Measurements from ENCODE around the gene B4GALNT2. TPM values are rescaled to one million over a fixed set of nuclear protein-coding genes. Genes with fewer than 3 reads are reported as not detected.
A peak's percentile ranks its signal among the peaks of the same experiment; 100 is the strongest.

Gene B4GALNT2
- total RNA-seq, 3 donors from 2014 or later, result 23.6 to 138 (median 31.7) TPM

DNA sequence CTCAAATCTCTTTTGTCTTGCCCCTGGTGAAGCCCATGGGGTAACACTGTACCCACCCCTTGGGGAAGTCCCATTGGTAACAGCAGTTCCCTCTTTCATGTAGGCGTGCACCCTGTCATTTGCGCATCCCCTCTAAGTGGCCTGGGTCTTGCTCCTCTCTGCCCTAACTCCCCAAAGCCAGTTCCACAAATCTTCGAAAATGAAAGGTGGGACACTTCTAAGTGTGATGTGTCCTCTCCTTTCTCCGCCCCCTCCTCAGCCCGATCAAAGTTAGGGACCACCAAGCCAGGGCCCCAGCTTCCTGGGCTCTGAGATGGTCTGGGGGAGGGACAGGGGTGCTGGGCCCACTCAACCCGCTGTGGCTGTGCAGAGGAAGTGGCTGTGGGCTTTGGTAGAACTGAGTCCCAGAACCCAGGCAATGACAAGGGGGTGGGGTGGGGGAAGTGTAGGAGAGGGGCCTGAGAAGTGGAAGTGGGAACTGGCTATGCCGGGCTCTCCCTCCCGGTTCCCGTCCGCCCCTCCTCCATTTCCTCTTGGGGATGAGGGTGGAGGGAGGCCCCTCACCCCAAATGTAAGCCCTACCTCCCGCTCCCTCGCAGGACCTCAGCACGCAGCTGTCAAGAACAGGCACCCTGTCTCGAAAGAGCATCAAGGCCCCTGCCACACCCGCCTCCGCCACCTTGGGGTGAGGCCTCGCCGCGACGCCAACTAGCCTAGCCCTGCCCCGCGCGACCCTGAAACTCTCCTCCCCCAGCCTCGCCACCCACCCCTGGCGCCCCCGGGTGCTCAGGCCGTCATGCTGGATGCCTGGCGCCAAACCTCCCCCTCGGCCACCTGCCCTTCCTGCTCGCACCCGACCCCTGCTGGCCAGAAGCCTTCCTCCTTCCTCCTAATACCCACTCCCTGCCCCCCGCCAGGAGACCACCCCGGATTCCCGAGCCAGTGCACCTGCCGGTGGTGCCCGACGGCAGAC, 86.7 kb downstream of the B4GALNT2 start:
- intact Hi-C loops (cut with DNase I, micrococcal nuclease), result no loop called here
- DNase-seq (peak; percentile 51 to 75 (median 66)), ATAC-seq (peak; percentile 41)
- TF ChIP-seq, protein P1, sequence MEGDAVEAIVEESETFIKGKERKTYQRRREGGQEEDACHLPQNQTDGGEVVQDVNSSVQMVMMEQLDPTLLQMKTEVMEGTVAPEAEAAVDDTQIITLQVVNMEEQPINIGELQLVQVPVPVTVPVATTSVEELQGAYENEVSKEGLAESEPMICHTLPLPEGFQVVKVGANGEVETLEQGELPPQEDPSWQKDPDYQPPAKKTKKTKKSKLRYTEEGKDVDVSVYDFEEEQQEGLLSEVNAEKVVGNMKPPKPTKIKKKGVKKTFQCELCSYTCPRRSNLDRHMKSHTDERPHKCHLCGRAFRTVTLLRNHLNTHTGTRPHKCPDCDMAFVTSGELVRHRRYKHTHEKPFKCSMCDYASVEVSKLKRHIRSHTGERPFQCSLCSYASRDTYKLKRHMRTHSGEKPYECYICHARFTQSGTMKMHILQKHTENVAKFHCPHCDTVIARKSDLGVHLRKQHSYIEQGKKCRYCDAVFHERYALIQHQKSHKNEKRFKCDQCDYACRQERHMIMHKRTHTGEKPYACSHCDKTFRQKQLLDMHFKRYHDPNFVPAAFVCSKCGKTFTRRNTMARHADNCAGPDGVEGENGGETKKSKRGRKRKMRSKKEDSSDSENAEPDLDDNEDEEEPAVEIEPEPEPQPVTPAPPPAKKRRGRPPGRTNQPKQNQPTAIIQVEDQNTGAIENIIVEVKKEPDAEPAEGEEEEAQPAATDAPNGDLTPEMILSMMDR (IDR thresholded peaks at IDR 0.05), result no peak
- Histone ChIP-seq H3K36me3 (ENCODE audit: low read depth) (no peaks in the 10 kb centered on the region), H3K4me3 (no peak overlapping the region), H3K4me1 (ENCODE audit: low read depth) (peaks cover 17% of the 10 kb centered on the region), H3K9me3 (no peaks in the 10 kb centered on the region)

DNA sequence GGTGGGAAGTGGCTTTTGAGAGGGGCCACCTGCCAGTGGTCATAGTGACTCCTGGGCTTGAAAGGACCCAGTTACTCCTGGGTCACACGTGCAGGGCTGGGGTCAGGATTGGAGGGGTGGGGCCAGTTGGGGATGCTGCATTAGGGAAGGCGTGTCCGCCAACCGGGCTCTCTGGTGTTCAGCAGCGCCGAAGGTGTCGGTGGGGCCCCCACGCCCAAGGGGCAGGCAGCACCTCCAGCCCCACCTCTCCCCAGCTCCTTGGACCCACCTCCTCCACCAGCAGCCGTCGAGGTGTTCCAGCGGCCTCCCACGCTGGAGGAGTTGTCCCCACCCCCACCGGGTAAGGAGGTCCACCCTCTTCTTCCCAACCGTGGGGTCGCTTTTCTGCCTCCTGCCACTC, 87.4 kb downstream of the B4GALNT2 start:
- Histone ChIP-seq H3K4me1 (ENCODE audit: low read depth) (peaks cover 17% of the 10 kb centered on the region), H3K36me3 (ENCODE audit: low read depth) (no peaks in the 10 kb centered on the region), H3K4me3 (no peak overlapping the region), H3K9me3 (no peaks in the 10 kb centered on the region)
- TF ChIP-seq, protein P1 (IDR thresholded peaks at IDR 0.05), result no peak
- no peak for ATAC-seq
- DNase-seq, result peak in 1 of 3 donors; percentile 55
- intact Hi-C loops (cut with DNase I, micrococcal nuclease), result loop anchor here in 1 of 2 donors (10.0 kb wide), 1 partner anchor 45 kb away; no protein-coding TSS in a partner anchor

GRCh38 chr17:49223168-49223516, 90.6 kb downstream of the B4GALNT2 start:
- H3K4me3 ChIP-seq, result no peak overlapping the region
- ATAC-seq, result no peak
- intact Hi-C loops (cut with DNase I, micrococcal nuclease), result loop anchor here in 1 of 2 donors (10.0 kb wide), 1 partner anchor 48 kb away; no protein-coding TSS in a partner anchor
- H3K36me3 ChIP-seq (ENCODE audit: low read depth), result no peaks in the 10 kb centered on the region
- H3K9me3 ChIP-seq, result no peaks in the 10 kb centered on the region
- TF ChIP-seq, protein P1 (IDR thresholded peaks at IDR 0.05), result no peak
- no peak for DNase-seq
- peaks cover 13% of the 10 kb centered on the region for H3K4me1 ChIP-seq (ENCODE audit: low read depth)

DNA sequence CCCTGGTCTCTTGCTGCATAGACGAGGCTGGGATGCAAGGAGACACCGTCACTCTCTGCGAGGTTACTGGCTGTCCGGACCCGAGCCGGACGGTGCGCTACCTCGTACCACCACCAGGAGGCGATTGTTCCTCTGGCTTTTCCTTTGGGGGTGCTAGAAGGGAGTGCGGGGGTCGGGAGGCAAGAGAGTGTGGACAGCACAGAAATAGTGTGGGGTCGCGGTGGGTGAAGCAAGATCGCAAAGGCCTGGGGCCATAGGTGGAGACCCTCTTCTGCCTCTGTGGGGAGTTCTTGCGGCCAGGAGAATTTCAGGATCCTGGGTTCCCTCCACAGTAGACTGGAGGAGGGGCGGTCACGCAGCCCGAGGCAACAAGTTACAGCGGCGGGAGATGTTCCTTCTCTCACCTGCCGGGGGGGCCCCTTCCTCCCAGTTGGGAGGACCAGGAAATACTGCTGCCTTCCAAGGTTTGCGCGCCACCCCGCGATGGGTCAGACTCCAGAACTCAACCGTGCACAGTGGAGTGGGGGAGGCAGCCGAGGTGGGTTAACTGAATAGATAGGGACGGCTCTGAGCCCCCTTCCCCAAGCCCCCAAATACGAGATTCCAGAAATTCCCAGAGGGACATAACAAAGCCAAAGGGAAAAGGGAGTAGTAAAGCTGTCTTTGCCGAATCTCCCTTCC, 91.1 kb downstream of the B4GALNT2 start:
- DNase-seq (peak; percentile 66 to 84 (median 84)), ATAC-seq (peak; percentile 59)
- H3K9me3 ChIP-seq, result no peaks in the 10 kb centered on the region
- no peak overlapping the region for H3K4me3 ChIP-seq
- intact Hi-C loops (cut with DNase I, micrococcal nuclease), result loop anchor here in 1 of 2 donors (10.0 kb wide), 1 partner anchor 49 kb away; no protein-coding TSS in a partner anchor
- H3K36me3 ChIP-seq (ENCODE audit: low read depth), result no peaks in the 10 kb centered on the region
- TF ChIP-seq, protein P1 (IDR thresholded peaks at IDR 0.05), result peak; percentile 81
- H3K4me1 ChIP-seq (ENCODE audit: low read depth), result peaks cover 13% of the 10 kb centered on the region

DNA sequence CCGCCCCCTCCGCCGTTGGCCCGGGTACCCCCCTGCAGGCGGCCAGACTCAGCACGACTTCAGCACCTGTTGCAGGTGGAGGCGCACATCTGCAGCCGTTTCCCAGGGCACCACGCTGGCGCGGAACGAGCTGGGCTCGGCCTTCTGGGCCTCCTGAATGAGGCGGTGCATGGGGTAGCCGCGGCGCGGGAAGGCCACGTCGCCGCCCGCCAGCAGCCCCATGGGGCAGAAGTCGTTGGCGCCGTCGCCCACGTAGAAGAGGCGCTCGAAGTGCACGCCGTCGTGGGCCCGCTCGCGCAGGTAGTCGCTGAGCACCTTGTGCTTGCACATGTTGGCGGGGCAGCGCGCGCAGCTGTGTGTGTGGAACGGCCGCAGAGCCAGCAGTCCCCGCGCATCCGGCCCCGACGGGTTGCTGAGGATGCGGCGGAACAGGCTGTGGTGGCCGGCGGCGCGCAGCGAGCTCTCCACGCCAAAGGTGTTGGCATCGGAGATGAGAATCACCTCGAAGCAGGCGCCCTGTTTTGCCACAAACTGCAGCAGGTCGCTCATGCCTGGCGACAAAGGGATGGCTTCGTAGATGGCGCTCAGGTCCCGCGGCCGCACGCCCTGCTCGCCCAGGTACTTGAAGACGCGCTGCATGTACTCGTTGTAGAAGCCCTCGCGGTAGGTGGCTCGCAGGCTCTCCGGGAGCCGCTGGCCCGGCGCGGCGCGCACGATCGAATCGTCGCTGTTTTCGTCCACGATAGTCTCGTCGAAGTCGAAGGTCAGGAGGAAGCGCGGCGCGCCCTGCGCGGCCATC, 91.8 kb downstream of the B4GALNT2 start:
- H3K4me3 ChIP-seq, result no peak overlapping the region
- DNase-seq (peak; percentile 38 to 75 (median 69)), ATAC-seq (peak; percentile 51)
- TF ChIP-seq, protein P1 (IDR thresholded peaks at IDR 0.05), result no peak
- H3K4me1 ChIP-seq (ENCODE audit: low read depth), result peaks cover 13% of the 10 kb centered on the region
- intact Hi-C loops (cut with DNase I, micrococcal nuclease), result loop anchor here in 1 of 2 donors (10.0 kb wide), 1 partner anchor 50 kb away; no protein-coding TSS in a partner anchor
- no peaks in the 10 kb centered on the region for H3K36me3 ChIP-seq (ENCODE audit: low read depth)
- no peaks in the 10 kb centered on the region for H3K9me3 ChIP-seq

All from mucosa of descending colon (tissue), 3 donors.